GM18520 (cell line): ENCODE results near the gene VEPH1.

Source experiments
- ATAC-seq: cut with Tn5 transposase; IDR thresholded peaks from one replicate; pipeline ENCODE4 v1.9.1; 2021; ENCODE audit not compliant: unreplicated experiment

Gene VEPH1

GRCh38 chr3:157313186-157313585 is 190.0 kb downstream of the VEPH1 start:
- ATAC-seq: no peak

- no peak for ATAC-seq
These were observed 190.9 kb downstream of the VEPH1 start for GRCh38 chr3:157312376-157312745.

- no peak for ATAC-seq
These were observed 191.4 kb downstream of the VEPH1 start for GRCh38 chr3:157311633-157312375.

- ATAC-seq: peak; percentile 51
These were observed 192.7 kb downstream of the VEPH1 start for GRCh38 chr3:157310329-157311052.

DNA sequence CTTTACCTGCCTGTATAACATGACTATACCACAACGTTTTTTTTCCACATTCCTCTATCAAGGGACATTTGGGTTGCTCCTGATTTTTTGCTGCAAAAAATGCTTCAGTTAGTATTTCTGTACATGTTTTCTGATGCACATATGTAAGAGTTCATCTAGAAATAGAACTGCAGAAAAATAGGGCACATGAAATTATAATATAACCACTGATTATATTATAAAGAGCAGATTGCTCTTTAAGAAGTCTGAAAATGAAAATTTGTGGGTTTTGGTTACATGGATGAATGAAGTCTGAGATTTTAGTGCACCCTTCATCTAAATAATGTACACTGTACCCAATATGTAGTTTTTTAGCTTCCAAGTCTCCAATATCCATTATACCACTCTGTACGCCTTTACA is 196.7 kb downstream of the VEPH1 start:
- no peak for ATAC-seq

- no peak for ATAC-seq
These were observed 197.8 kb downstream of the VEPH1 start for GRCh38 chr3:157305392-157305791.

GRCh38 chr3:157301755-157302154 is 201.5 kb downstream of the VEPH1 start:
- ATAC-seq: no peak

- ATAC-seq: no peak
These were observed 202.1 kb downstream of the VEPH1 start for GRCh38 chr3:157300981-157301663.

- no peak for ATAC-seq
These were observed 203.1 kb downstream of the VEPH1 start for GRCh38 chr3:157300094-157300493.

- no peak for ATAC-seq
These were observed 205.8 kb downstream of the VEPH1 start for GRCh38 chr3:157297328-157297915.

DNA sequence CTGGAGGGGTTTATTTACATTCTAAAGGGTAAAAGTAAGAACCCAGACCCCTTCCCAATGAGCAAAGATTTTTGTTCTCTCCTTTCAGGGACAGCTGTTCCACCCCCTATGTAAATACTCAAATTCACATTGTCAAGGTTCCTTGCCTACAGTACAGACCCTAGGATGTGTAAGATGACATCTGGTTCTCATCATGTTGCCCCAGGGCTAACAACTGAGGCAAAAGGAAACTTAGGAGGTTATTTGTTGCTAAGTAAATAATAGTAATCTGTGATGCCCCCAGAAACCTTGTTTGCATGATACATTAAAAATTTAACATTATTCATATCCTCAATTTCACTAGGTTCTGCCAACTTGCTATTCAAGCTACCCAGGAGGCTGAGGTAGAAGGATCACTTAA is 208.3 kb downstream of the VEPH1 start:
- ATAC-seq: no peak

DNA sequence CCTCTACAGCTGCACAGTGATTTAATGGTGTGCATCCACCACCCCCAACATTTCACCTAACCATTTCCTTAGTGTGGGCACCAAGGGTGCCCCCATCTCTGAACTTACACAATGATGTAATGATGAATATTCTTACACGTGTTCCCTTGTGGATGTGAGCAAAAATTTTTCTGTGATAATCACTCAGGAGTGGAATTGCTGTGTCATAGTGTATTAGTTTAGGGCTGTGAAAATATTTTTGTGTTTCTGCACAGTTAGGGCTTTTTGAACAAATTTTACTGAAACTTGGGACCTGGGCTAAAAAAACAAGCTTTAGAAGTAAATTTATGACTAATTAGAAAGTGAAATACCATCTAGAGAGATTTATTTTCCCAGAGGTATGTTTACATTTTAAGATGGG is 208.7 kb downstream of the VEPH1 start:
- no peak for ATAC-seq

DNA sequence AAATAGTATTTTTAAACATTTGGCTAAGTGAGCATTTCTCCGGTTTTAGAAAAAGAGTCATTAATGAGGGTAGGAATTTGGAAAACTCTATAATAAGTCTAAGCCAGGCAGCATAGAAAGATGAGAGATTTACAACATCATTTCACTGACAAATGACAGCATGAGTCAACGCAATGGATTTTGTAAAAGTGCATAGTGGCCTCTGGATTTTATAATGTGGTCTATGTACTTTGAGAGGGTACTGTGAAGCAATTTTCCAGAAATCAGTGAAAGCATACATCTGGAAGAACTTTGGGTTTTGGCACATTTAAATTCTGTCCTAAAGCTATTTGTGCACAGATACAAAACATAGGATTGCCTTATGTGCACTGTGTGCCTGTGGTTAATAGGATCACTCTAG is 212.4 kb downstream of the VEPH1 start:
- ATAC-seq: no peak

DNA sequence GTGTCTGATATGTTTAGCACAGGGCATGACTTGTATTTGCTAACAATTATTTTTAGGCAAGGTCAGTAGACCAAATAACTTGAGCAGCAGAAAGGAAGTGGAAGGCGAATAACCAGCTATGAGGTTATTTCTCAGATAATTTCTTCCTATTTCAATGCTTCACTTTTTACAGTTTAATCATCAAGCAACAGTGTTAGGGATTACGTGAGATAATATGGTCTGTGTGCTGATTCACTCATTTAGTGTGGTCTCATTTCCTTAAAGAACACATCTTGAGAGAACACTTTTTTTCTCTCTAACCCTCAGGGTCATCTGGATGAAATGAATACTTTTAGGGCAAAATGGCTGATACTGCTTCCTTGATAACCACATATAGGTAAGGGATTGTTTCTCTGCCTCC is 217.2 kb downstream of the VEPH1 start:
- ATAC-seq: no peak

DNA sequence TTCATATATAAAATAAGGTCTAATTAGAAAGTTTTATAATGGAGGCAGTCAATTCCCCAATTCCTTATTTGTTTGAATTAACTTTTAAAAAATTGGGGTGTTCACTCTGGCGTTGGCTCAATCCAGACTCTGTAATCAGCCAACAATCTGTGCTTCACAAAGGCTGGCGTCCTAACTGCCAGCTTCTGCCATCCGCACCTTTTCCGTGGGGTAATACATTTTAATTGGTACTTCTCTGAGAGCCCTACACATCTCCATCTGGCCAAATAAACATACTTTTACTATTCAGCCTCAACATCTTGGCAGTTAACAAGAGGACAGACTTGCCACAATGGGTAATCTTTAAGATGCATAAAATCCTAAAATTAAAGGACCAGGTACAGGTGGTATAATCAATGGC is 218.1 kb downstream of the VEPH1 start:
- ATAC-seq: no peak

DNA sequence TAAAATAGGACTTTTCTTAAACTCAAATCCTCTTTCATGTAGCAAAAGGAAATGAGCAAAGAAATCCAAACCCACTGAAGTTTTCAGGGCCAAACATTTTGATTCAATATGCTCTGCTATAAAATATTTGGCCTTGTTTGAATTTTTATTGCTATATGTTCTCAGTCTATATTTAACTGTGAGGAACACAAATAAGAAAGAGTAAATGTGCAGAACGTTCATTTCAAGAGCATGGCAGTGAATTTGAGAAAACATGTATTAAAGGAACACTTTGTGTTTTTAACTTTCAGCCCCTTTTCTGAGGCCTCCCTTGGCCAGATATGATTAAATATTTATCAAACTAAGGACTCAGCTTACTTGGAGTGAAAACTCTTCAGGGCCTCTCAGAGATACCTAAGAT is 218.5 kb downstream of the VEPH1 start:
- no peak for ATAC-seq

- ATAC-seq: no peak
These were observed 220.7 kb downstream of the VEPH1 start for GRCh38 chr3:157282261-157283191.

- ATAC-seq: no peak
These were observed 222.4 kb downstream of the VEPH1 start for GRCh38 chr3:157280786-157281185.

- no peak for ATAC-seq
These were observed 222.9 kb downstream of the VEPH1 start for GRCh38 chr3:157280354-157280753.

- ATAC-seq: no peak
These were observed 224.0 kb downstream of the VEPH1 start for GRCh38 chr3:157279237-157279636.

- no peak for ATAC-seq
These were observed 226.4 kb downstream of the VEPH1 start for GRCh38 chr3:157276801-157277200.
